ENCODE data around the gene USP11.
A peak's percentile ranks its signal among the peaks of the same experiment; 100 is the strongest.

USP11 gene

GRCh38 chrX:47189906-47190305, 42.9 kb upstream of the USP11 start:
- no peaks in the 10 kb centered on the region for H3K9me3 Mint-ChIP-seq
- no peak overlapping the region for H3K27ac Mint-ChIP-seq
- H3K4me1 Mint-ChIP-seq, result peaks cover 14% of the 10 kb centered on the region
- no peak for TF ChIP-seq CTCF (IDR thresholded peaks at IDR 0.05; ENCODE audit: unreplicated experiment in 3 of 3)
- H3K36me3 Mint-ChIP-seq (ENCODE audit: low read depth), result peaks cover 15% of the 10 kb centered on the region
- no peaks in the 10 kb centered on the region for H3K27me3 Mint-ChIP-seq (ENCODE audit: low read depth)
- H3K4me3 Mint-ChIP-seq, result no peak overlapping the region

- Mint-ChIP-seq H3K27me3 (ENCODE audit: low read depth) (no peaks in the 10 kb centered on the region), H3K4me3 (peak overlapping the region; percentile 90 to 93 (median 91)), H3K9me3 (no peaks in the 10 kb centered on the region), H3K36me3 (ENCODE audit: low read depth) (peaks cover 16% of the 10 kb centered on the region), H3K27ac (peak overlapping the region in 1 of 3 experiments; percentile 5), H3K4me1 (peaks cover 21% of the 10 kb centered on the region)
- TF ChIP-seq CTCF (IDR thresholded peaks at IDR 0.05; ENCODE audit: unreplicated experiment in 3 of 3), result no peak
These were observed 42.2 kb upstream of the USP11 start for GRCh38 chrX:47190445-47191269.

GRCh38 chrX:47191331-47191730, 41.5 kb upstream of the USP11 start:
- Mint-ChIP-seq H3K4me3 (peak overlapping the region; percentile 90 to 93 (median 91)), H3K9me3 (no peaks in the 10 kb centered on the region), H3K4me1 (peaks cover 28% of the 10 kb centered on the region), H3K27ac (peak overlapping the region in 1 of 3 experiments; percentile 5), H3K36me3 (ENCODE audit: low read depth) (peaks cover 19% of the 10 kb centered on the region), H3K27me3 (ENCODE audit: low read depth) (no peaks in the 10 kb centered on the region)
- TF ChIP-seq CTCF (IDR thresholded peaks at IDR 0.05; ENCODE audit: unreplicated experiment in 3 of 3), result no peak

- TF ChIP-seq CTCF (IDR thresholded peaks at IDR 0.05; ENCODE audit: unreplicated experiment in 3 of 3), result no peak
- no peak overlapping the region for H3K27ac Mint-ChIP-seq
- no peaks in the 10 kb centered on the region for H3K9me3 Mint-ChIP-seq
- H3K27me3 Mint-ChIP-seq (ENCODE audit: low read depth), result no peaks in the 10 kb centered on the region
- H3K4me3 Mint-ChIP-seq, result peak overlapping the region; percentile 90 to 93 (median 91)
- peaks cover 20% of the 10 kb centered on the region for H3K36me3 Mint-ChIP-seq (ENCODE audit: low read depth)
- peaks cover 34% of the 10 kb centered on the region for H3K4me1 Mint-ChIP-seq
These were observed 40.9 kb upstream of the USP11 start for GRCh38 chrX:47191806-47192401.

- H3K27me3 Mint-ChIP-seq (ENCODE audit: low read depth), result no peaks in the 10 kb centered on the region
- peaks cover 51% of the 10 kb centered on the region for H3K4me1 Mint-ChIP-seq
- no peaks in the 10 kb centered on the region for H3K9me3 Mint-ChIP-seq
- H3K4me3 Mint-ChIP-seq, result peak within 1 kb of the TSS; percentile 98 to 99 (median 99)
- H3K27ac Mint-ChIP-seq, result peak within 1 kb of the TSS; percentile 93 to 100 (median 97)
- TF ChIP-seq CTCF (IDR thresholded peaks at IDR 0.05; ENCODE audit: unreplicated experiment in 3 of 3), result peak; percentile 89 to 91 (median 91)
- H3K36me3 Mint-ChIP-seq (ENCODE audit: low read depth), result peaks cover 34% of the 10 kb centered on the region
These were observed 39.2 kb upstream of the USP11 start, which contains the start of gene UBA1 for GRCh38 chrX:47193475-47194193. Gene UBA1 (plus strand): TSS chrX:47193829. CDS start chrX:47198803, 4,974 bp downstream.
